Inflammatory macrophage treated with lipopolysaccharide for 1 hour (primary cell): ENCODE data around the gene KRT20.
"Not testable (repeated sequence)": the region's sequence is repeated elsewhere in the genome, so short reads cannot be mapped to it uniquely, and the experiment has no call there.

Source experiments
- DNase-seq, 2 donors: peaks; one replicate each; pipeline ENCODE4 v3.0.0-alpha.2; 2020 to 2022

The KRT20 gene

GRCh38 chr17:40896916-40897455 lies 11.9 kb upstream of the KRT20 start:
- no peak for DNase-seq

GRCh38 chr17:40895106-40895730 lies 10.2 kb upstream of the KRT20 start:
- no peak for DNase-seq

GRCh38 chr17:40888196-40888720 lies 3.2 kb upstream of the KRT20 start:
- DNase-seq, result no peak

DNA sequence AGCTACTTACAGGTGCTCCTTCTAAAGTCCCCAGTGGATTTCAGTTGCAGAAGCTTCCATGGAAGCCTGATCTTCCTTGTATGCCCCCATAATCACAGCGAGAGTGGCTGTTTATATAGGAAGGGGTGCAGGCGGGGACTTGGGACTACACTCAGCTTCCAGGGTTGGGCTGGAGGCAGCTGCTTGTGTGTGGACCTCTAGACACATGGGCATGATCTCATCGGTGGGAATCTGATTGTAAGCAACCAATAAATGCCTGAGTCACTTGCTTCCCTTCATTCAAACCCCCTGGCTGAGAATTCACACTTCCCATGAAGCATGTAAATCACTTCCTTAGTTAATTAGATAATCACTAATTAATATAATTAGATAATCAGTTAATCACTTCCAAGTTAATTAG lies 1.0 kb upstream of the KRT20 start:
- no peak for DNase-seq

DNA sequence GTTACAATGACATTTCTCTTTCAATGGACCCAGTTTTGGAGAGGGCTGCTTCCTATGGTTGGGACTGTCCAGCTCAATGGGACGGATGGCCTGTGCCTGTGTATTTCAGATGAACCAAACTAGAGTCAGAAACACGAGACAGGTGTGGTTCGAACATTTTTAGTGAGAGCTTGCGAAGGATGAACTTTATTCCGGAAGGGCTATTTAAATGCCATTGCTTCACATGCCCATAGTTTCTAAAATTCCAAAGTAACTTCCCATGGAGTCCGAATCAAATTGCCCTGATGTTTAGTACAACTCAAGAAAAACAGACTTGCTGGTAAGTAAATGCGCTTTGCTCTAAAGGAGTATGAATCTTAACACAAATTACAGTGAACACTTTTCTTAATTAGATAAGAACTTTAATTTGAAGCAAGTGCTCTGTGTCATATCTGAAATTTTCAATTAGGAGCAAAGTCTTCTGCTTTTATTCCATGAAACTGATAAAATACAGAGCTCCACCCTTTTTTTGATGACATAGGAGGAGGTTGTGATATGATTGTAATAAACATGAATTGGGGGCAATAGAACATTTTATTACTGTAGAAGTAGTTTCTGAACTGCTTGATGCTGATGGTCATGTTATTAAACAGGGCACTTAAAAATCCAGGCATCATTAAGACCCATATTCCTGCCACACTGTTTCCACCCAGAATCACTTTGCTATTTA lies 1.3 kb downstream of the KRT20 start:
- no peak for DNase-seq

DNA sequence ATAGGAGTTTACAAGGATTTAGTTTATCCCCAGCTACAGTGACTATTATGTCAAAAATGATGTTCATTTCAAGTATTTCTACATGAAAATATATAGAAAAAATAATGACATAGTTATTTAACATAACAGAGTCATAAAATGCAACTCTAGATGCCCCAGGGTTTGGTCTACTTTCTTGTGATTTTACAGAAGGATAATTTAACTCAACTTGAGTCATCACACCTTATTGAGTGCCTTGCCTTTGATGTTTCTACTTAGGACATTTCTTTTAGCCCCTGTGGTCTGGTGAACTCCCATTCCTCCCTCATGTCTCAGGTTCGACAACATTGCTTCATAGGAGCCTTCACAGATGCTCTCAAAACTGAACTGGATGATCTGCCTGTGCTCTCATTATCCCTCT lies 2.0 kb downstream of the KRT20 start:
- DNase-seq, result no peak

- DNase-seq, result no peak
These were observed 6.0 kb downstream of the KRT20 start for GRCh38 chr17:40879026-40879425.

- DNase-seq, result no peak
These were observed 7.0 kb downstream of the KRT20 start for GRCh38 chr17:40878044-40878443.

DNA sequence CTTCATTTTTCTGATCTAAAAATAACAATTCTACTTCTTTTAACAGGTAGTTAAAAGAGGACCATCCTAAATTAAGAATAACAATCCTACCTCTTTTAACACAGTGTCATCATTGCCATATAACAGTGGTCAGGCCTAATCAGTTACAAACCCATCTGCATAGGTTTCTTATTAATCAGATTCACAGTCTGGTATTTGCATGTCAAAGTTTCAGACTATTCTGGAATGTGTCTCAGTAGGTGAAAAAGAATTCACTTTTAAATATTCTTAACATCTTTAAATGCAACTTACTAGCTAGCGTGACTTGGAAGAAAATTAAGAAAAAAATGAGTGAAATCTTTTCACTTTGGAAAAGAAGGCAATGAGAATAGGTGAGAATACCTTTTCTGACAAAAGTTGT lies 11.2 kb downstream of the KRT20 start:
- no peak for DNase-seq

GRCh38 chr17:40873255-40873654 lies 11.8 kb downstream of the KRT20 start:
- DNase-seq, result no peak

- no peak for DNase-seq
These were observed 12.6 kb downstream of the KRT20 start for GRCh38 chr17:40872416-40872815.

DNA sequence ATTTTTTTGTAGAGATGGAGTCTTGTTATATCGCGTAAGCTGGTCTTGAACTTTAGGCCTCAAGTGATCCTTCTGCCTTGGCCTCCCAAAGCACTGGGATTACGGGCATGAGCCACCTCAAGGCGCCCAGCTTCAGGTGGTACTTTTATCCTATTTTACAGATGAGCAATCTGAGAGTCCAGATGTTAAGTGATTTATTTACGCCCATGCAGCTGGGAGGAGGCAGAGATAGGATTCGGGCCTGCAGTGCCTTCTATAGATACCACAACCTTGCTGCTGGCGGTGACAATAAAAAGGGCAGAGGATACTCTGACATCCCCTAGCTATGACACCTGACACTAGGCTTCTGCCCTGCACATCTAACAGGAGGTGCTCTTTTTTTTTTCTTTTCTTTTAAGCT lies 13.7 kb downstream of the KRT20 start:
- DNase-seq, result no peak

- DNase-seq, result no peak
These were observed 14.9 kb downstream of the KRT20 start for GRCh38 chr17:40870136-40870535.

DNA sequence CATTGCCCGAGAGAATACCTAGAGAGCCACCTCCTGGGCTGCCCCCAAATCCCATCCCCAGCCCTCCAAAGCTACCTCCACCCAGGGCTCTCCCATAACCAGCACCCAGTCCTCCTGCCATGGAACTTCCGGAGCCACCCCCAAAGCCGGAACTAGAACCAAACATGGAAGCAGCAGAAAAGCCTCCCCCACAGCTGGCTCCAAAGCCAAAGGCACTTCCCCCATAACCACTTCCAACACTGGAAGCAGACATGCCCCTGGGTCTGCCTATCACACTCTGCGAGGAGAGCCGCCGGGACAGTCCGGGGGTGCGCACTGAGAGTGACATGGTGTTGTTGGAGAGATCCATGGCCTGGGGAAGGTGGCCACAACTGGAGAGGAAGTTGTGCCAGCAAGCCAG lies 18.2 kb downstream of the KRT20 start, which contains the start of gene KRT12:
KRT12 (minus strand) TSS at position 386 of the 400 bp plus-strand sequence; CDS start at position 349, 37 bp downstream.
- DNase-seq, result no peak

DNA sequence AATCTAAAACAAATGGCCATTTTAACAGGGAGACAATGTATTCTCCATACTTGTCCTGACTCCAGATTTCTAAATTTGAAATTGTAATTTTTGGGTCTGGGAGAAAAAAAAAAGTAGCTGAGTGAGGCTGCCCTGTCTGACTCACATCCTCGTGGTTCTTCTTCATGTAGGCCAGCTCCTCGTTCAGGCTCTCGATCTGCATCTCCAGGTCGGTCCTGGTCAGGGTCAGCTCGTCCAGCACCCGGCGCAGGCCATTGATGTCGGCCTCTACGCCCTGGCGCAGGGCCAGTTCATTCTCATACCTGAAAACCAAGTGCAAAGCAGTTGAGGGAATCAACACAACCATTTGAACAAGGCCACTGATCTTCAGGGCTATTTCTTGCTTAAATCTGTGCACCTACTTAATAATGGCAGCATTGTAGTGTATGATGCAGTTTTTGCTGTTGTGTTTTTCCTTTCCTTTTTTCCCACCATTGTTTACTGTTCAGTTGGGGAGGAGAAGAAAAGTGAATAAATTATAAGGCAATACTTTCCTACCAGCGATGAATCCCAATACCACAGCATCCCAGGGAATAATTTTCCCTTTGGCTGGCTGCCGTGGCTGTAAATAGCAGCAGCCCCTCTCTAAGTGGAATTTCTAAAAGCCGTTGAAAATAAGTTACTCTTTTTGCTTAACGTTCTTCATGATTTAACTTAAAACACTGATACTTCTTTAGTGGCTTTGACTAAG lies 20.2 kb downstream of the KRT20 start:
- no peak for DNase-seq

DNA sequence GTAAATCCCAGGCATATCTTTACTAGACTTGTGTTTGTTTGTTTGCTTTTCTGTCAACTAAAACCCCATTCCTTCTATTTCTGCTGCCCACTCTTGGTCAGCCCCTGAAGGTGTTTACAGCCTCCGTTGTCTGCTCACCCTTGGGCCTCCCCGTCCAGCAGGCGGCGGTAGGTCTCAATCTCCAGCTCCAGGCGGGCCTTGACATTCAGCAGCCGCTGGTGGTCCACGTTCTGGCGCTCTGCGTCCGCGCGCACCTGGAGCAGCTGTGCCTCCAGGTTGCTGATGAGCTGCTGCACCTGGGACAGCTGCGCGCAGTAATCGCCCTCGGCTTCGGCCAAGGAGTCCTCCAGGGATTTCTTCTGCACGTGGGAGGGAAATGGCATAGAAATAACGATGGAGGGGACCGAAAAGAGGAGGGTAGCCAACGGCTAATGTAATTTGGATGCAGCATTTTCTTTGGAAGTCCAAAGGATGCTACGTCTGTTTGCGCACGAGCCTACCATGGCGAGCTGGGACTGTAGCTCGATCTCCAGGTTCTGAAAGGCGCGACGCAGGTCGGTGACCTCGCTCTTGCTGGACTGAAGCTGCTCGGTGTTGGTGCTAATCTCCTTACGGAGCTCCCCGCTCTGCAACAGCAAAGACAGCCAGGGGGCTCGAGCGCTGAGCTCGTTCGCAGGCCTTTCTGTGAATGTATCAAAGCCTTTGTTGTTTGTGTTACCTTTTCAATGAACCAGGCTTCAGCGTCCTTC lies 21.9 kb downstream of the KRT20 start:
- no peak for DNase-seq

GRCh38 chr17:40859536-40859935 lies 25.5 kb downstream of the KRT20 start:
- no peak for DNase-seq

DNA sequence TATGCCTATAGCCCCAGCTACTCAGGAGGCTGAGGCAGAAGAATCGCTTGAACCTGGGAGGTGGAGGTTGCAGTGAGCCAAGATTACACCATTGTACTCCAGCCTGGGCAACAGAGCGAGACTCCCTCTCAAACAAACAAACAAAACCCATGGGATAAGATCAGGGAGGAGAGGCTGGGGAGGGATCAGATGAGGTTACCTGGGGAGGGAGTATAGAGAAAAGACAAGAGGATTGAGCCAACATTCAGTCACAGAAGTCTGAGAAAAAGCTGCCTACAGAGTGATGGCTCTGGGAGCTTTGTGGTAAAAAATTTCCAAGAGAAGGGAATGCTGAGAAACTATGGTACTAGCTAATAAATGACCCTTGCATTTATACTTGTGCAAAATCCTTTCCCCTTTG lies 26.4 kb downstream of the KRT20 start:
- not testable (repeated sequence) for DNase-seq

DNA sequence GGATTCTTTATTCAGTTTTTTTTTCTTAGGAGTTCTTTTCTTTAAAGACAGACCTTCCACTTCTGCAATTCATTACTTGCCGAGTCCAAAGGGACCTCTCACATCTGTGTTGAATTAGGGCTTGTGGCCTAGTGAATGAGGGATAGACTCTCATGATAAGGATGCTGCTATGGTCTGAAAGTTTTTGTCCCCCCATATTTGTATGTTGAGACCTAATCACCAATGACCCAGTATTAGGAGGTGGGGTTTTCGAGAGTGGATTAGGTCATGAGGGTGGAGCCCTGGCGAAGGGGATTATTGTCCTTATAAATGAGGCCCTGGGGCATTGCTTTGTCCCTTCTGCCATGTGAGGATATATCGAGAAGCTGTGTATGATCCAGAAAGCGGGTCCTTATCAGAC lies 27.5 kb downstream of the KRT20 start:
- DNase-seq, result no peak

DNA sequence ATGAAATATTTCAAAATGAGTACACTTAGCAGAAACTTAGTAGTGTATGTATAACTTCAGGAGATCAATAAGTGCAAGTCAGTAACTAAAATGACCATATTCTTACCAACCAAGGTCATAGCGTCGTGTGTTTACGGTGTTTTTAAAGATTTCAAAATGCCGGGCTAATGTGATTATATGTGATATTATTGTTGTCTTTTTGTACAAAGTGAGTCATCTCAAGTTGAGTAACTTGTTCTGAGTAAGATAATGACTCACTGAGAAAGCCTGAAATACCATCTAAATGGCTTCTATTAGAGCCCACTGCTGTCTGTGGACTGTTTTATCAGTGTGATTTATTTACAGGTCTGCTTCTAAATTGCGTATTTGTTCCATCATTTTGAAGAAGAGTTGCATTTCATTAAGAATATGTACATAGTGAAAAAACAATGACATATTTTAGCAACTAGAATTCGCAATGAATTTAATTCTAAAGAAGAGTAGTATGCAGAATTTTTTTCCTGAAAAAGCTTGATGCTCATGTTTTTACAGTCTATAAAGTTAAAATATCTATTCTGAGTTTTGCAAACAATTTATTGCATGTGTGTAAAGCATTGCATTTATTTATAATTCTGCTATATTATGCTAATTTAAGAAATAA lies 30.7 kb downstream of the KRT20 start:
- peak; percentile 72 to 81 for DNase-seq

DNA sequence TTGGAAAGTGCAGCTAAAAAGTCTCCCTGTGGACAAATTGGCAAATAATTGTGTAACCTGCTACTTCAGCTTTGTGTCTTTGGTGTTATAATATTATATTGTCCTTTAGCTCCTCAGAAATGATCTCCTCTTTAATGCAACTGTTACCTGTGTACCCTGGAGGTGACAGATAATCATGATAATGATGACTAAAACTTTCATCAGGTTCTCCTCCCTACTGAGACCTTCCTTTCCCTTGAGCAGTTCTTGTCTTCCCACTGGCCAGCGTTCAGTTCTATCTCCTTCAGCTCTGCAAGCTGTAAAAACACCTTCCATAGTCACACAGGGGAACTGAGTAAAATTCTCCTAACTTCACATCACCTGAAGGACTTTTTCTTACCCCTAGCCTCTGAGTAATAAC lies 32.7 kb downstream of the KRT20 start:
- DNase-seq, result no peak

DNA sequence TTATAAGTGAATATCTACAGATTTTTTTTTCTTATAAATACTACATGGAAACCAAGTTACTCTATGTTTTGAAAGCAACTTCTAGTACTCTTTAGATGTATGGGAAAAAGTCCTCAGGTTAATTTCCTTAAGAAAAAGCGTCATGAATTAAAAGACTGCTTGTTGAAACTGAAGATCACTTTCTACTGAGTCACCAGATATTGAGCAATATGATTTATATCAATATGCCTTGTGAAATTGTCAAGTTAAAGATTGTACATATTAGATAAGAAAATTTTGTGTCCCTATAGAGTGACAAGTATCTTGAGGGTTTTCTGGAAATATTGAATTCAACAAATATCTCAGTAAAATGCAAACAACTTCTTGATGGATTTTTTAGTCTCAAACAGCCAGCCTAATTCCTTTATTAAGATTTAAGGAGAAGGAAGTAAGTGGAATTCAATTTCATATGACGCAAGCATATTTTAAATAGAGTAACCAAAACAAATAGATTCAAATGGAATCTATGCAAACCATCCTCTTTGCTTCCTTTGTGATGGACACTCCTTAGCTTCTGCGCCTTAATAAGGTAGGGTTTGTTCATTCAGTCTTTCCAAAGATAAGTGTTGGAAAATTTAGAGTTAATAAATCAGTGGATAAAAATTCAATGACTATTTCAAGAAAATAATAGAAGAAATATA lies 34.6 kb downstream of the KRT20 start:
- no peak for DNase-seq
